Epidermal melanocyte (primary cell): ENCODE results near the gene TBX6.
"Not testable (repeated sequence)": the region's sequence is repeated elsewhere in the genome, so short reads cannot be mapped to it uniquely, and the experiment has no call there.

Experiments
- DNase-seq: peaks from one replicate; pipeline ENCODE4 v3.0.0; 2011; ENCODE audit warnings: low spot score; ENCODE audit not compliant: insufficient read length

Gene TBX6

DNA sequence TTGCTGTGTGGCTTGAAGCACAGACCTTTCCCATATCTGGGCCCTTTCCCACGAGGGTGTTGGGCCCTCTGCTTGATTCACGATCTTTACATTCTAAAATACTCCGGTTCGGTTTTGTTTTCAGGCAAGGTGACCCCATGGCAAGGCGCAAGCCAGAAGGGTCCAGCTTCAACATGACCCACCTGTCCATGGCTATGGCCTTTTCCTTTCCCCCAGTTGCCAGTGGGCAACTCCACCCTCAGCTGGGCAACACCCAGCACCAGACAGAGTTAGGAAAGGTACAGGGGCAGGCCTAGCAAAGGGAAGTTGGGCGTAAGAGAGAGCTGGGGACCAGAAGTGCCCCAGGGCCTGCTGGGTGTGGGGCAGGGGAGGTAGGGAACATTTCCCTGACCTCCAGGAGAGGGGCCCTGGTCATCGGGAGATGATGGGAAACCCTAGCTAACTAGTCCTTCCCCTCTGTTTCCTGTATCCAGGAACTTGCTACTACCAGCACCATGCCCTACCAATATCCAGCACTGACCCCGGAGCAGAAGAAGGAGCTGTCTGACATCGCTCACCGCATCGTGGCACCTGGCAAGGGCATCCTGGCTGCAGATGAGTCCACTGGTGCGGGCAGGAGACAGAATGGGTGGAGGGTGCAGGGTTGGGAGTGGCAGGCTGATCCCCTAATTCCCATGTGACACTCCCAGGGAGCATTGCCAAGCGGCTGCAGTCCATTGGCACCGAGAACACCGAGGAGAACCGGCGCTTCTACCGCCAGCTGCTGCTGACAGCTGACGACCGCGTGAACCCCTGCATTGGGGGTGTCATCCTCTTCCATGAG is 24.8 kb downstream of the TBX6 start:
- DNase-seq: peak; percentile 5

DNA sequence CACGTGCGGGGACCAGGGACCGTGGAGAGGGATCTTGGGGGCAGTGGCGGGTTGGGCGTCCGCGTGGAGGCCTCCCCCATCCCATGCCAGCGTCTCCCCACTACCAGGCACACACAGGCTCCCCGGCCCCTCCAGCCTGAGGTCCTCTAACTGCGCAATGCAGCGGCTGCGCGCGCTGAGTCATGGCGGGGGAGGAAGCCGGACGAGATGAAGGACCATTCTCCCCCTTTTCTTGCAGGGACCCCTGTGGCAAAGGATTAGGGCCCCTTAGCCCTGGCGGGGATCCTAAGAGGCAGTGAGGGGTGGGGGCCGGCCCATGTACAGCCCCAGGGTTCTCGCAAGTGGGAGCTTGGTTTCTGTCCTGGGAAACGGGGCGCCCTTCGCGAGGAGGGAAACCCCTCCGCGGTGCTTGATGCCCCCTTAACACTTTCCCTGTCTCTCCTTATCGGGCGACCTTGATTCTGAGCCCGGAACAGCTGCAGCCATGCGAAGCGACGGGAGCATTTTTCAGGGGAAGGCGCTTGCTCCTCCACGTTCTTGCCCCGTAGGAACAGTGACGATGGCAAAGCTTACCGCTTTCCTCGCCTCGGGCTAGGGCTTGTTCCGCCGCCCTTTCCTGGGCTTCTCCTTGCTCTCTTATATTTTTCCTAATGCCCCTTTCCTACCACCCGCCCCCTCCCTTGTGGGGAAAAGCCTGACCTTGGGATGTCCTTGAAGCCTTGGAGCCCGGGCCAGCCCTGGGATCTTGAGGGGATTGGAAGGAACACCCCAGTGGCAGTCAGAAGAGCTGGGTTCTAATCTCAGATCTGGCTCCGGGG is 25.6 kb downstream of the TBX6 start:
- DNase-seq: peak; percentile 20

DNA sequence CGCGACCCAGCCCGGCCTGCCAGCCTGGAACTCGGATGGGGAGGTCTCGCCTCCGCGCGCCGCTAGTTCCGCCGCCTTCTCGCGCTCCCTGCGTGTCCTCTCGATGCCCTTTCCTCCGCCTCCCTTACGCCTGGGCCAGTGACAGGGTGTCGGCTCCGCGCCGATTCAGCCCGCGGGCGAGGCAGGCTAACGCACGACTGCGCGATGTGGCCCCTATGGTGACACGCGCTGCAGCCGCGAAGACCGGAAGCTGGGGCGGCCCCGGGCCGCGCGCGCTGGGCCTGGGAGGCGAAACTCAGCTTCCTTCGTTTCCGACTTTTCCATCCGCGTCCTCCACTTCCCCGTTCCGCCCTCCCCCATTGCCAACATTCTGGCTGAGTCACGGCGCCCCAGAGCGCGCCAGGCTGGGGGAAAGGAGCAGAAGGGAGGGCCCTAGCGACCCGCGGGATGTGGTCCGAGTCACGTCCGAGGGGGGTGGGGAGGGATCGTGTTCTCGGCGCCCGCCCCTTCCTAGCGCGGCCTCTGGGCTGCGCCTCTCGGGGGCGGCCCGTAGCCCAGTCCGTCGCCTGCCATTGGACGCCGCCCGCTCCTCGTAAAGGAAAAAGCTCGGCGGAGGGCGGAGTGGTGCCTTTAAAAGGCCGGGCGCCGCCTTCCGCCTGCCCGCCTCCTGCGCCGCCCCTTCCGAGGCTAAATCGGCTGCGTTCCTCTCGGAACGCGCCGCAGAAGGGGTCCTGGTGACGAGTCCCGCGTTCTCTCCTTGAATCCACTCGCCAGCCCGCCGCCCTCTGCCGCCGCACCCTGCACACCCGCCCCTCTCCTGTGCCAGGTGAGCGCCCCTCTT is 26.4 kb downstream of the TBX6 start, which contains the start of gene ALDOA:
ALDOA (plus strand) TSS at position 659 of the 841 bp plus-strand sequence. CDS start 1,138 bp downstream, outside the sequence.
- DNase-seq: peak; percentile 88

DNA sequence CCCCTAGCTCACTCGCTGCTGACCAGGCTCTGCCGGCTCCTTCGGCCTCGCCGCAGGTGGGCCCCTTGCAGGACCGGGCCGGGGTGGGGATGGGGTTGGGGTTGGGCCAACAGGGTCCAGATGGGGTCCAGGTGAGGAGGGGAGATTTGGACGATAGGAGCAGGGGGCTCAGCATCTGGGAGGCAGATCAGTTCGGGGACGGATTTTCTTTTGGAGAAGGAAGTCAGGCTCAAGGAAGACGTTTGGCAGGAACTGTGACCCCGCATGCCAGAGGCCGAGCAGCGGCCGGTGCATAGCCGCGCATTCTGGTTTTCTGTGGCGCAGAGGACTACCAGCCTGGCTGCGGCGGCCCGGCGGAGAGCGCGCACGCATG is 27.0 kb downstream of the TBX6 start:
- DNase-seq: no peak

DNA sequence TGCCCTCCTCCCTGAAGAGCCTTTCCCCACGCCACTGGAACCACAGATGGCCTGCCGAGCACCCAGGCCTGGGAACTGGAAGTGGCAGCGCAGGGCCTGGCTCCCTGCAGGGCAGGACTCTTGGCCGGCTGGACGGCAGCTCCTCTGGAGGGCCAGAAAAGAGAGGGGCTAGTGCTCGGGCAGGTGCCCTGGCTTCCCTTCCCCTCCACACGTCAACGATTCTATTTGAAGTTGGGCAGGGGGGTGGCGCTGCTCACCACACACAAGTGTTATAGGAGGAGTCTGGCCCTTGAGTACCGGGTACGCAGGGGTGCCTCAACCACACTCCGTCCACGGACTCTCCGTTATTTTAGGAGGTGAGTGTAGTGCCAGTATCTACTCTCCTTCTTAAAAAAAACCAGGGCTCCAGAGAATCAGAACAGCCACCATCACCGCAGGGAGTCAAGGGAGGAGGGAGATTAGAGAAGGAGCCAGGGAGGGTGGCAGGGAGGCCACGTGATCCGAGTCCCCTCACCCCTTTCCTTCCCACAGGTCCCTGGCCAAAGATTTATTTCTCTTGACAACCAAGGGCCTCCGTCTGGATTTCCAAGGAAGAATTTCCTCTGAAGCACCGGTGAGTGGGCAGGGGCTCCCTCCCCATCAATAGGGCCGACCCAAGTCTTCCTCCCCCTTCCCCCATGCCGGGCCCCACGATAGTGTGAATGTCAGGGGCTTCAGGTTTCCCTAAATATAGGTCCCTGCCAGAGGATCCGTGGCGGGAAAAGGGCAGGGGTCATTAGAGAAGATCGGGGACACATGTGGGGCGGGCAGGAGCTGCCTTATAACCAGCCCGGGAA is 27.6 kb downstream of the TBX6 start:
- DNase-seq: peak; percentile 14

DNA sequence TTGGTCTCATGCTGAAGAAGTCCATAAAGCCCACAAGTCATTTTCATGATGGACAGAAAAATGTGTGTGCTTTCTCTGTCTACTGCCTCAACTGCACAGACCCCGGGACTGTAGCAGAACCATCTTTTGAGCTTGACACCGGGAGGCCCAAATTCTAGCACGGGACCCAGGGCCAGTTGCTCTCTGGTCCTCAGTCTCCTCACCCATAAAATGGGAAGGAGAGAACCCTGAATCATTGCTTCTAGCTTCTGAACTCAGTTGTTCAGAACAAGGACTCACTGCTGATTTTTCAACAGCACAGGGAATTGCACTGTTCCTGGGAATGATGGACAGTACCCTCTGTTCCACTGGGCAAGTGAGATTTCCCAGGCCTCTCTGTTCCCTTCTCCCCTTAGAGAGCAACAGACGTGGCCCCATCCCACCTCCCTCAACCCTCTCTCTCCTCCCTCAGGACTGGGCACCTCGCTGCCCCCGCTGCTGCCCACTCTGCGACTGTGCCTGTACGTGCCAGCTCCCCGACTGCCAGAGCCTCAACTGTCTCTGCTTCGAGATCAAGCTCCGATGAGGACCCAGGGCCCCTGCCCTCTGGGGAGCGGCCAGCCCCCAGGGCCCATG is 28.3 kb downstream of the TBX6 start:
- DNase-seq: no peak

DNA sequence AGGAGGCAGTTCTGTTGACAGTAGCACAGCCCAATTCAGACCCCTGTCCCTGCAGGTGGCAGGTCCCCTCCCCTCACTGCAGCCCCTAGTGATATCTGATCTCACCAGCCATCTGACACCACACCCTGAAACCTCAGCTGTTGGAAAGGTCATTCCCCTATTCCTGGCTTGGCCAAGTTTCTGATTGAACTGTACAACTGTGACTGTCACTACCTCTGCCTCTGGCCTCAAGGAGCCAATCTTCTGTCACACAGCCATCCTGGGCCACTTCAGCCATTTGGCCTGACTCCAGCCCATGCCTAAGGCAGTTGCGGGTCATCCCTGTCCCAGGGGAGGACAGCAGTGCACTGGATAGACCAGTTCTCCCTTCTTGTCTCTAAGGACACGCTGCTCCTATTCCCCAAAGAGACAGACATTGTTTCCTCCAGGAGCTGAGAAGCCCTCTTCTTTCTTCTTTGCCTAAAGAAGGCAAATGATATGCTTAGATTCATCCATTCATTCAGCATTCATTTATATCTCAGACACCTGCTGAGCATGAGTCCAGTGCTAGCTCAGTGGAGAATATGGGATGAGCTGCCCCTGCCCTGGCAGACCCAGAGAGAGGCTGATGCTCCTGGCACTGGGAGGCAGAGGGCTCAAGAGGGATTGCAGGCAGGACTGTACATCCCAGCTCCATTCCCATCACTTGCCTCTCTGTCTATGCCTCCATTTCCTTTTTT is 30.7 kb downstream of the TBX6 start:
- no peak for DNase-seq

DNA sequence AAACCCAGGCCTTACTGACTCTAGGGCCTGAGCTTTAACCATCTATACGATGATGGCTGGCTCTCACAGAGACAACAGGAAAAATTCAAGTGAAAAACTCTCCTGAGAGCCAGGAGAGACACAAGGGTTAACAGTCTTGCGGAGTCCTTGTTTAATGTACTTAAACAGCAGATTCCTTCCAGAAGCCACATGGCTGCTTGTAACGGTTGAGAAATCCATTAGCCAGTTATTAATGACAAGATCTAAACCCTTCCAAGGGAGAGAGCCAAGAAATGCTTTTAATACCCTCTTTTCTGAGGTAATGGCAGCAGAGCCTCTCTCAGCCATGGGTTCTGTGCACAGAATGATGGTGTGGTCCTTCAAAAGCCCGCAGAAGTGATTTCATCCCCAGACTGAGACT is 31.4 kb downstream of the TBX6 start:
- no peak for DNase-seq

DNA sequence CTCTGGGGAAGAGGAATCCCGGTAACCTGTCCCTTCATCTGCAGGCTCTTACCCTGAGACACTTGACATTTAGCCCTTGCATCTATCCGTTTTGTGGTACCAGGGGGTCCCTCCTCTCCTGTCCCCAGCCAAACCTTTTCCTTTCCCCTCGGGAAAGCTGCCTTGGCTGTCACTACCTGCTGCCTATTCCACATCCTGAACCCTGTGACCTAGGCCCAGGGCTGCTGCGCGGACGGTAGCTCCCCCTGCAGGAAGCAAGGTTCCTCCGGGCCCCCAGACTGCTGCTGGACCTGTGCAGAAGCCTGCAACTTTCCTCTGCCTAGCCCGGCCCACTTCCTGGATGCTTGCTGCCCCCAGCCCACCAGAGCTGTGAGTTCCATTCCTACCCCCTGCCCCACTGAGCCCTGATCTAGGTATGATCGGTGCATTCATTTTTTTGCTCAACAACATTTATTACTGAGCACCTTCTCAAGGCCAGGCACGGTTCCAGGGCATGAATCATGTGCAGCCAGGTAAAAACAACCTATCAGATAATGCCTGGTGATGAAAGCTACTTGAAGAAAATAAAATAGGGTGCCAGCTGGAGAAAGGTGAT is 36.7 kb downstream of the TBX6 start:
- DNase-seq: no peak

DNA sequence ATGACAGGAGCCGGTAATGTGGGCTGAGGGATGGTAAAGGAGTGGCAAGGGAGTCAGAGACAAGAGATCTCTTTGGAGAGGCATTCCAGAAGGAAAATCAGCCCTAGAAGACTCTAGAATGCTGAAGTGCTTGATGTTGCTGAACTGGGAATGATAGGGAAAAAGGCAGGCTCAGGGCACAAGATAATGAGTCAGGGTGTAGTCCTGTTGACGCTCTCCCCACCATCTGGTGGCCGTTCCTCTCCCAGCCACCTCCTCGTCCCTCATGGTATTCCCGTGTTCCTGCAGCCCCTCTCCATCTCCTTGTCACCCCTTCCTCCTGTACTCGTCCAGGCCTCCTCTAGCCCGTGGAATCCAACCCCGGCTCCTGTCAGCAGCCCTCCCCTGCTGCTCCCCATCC is 37.3 kb downstream of the TBX6 start:
- no peak for DNase-seq

DNA sequence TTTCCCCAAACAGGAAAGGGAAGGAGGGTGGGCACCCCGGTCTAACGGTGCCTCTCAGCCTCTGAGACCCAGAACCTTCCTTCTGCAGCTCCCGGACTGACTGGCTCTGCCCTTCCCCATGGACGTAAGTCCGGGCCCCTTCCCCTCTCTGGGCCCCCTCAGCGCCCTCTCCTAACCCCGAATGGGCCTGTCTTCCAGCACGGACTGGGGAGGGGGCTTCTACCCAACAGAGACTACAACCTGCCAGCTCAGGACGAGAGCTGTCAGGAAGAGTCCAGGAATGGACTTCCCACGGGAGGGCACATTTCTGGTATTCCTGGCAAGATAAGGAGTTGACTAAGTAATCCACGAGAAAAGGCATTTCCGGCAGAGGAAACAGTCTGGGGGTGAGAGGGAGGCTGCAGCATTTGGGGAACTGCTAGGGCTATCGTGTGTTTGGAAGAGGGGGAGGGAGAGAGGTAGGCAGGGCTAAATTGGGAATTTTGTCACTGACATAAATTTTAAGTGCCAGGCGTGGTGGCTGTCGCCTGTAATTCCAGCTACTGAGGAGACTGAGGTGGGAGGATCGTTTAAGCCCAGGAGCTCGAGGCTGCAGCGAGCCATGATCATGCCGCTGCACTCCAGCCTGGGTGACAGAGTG is 38.2 kb downstream of the TBX6 start:
- DNase-seq: peak; percentile 44

DNA sequence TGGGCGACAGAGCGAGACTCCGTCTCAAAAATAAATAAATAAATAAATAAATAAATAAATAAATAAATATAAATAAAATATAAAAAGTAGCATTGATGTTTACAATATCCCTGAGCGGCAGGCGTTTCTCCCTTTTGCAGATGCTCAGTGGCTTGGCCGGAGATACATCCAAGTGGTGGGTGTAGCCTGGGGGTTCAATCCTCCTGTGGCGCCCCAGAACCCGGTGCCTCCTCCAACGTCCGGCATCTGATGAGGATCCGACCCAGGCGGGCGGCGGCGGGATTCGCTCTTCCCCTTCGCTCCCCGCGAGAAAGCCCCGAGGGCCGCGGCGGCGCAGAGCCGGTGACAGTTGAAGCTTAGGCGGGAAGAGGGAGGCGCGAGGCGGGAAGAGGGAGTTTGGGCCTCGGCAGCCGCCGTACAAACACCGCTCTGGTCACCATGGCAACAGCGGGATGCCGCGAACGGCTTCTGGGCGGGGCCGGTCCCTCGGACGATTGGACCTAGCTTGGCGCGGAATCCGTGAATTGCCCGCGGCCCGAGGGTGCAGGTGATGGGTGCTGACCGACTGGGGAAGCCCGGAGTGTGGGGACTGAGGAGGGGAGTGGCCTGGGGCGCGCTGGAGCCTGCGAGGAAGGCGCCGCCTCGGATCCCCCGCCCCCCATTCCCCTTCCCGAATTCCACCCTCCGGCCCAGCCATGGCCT is 38.9 kb downstream of the TBX6 start:
- DNase-seq: peak; percentile 94

DNA sequence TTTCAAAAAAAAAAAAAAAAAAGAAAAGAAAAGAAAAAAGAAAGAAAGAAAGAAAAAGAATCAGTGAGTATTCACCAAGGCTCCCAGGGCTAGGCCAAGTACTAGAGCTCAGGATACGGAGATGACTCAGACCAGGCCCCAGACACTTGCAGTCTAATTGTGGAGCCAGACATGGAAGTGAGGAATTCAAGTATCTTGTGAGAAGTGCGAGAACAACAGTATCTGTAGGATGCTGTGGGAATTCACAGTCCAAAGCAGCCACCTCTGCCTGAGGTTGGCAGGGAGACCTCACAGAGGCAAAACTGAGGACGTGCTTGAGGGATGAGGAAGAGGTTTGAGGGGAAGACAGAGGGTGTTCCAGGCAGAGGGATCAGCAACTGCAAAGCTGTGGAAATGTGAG is 40.2 kb downstream of the TBX6 start:
- DNase-seq: no peak

DNA sequence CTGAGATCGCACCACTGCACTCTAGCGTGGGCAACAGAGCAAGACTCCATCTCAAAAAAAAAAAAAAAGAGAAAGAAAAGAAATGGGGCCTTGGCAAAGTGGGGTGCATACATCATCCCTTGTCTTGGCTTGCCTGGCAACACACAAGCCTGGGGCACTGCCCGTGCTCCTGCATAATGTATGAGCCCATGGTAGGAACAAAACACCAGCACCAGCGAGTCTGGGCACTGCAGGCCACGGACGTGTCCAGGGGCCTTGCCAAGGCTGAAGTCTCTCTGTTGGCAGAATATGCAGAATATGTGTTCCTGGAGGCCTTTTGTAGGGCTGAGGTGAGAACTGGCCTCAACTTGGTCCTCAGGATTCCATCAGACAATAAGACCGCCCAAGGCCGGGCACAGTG is 41.9 kb downstream of the TBX6 start:
- DNase-seq: no peak

DNA sequence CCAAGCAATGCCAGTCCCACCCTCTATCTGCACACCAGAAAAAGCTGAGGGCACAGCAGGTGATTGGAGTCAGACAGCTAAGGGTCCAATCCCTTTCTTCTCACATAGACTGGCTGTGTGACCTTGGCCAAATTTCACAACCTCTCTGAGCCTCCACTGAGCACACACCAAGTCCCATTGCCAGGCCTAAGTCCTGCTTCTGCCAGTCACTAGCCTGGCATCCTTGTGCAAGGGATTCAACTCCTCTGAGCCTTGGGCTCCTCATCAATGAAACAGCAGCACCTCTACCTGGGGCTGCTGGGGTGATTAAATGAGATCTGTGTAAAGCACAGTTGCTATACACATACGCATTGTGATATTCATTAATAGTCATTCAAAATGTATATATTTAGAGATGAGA is 45.1 kb downstream of the TBX6 start:
- DNase-seq: no peak

DNA sequence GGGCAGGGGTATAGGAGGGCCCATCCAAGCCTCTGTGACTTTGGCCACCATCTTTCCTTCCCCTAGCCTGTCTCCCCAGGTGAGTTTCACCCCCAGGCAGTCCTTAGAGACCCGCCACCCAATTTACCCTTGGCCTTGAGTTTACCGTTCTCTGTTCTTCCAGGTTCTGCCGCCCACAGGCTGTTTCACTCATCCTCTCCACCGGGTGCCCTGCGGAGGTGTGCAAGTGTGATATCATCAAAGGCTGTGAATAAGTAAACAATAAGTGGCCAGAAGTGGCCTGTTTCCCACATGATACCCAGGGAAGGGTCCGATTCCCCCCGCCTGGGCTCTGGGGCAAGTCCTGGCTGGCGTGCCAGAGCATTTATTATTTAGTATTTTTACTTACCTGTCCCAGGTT is 45.5 kb downstream of the TBX6 start:
- DNase-seq: no peak

DNA sequence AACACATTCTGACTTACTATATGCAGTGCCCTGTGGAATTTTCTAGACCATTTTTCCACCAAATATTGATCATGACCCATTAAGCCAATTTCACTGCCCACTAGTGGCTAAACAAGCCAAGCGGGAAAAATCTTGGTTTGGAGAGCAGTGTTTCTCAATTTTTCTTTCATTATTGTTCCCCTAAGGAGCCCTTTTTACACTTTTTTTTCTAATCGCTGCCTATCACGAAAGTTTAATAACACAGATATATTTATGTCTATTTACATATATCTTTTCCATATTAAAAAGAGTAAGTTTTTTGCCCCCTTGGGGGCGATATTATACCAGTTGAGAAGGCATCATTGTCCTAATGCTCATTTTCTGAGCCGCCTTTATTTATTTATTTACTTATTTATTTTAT is 49.9 kb downstream of the TBX6 start:
- DNase-seq: no peak

DNA sequence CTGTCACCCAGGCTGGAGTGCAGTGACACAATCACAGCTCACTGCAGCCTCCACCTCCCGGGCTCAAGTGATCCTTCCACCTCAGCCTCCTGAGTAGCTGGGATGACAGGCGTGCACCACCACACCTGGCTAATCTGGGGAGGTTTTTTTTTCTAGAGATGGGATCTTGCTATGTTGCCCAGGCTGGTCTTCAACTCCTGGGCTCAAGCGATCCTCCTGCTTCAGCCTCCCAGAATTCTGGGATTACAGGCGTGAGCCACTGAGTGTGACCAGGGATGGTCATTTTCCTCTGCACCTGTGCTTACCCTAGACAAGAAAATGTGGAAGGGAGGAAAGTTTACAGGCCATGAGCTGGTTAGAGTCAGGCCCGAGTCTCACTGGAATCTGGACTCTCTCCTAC is 51.0 kb downstream of the TBX6 start:
- DNase-seq: not testable (repeated sequence)
